ENCODE measurements around the gene IL25. TPM values are rescaled to one million over a fixed set of nuclear protein-coding genes. Genes with fewer than 3 reads are reported as not detected.

Gene IL25
- total RNA-seq, 4 donors from 2014 or later = not detected

DNA sequence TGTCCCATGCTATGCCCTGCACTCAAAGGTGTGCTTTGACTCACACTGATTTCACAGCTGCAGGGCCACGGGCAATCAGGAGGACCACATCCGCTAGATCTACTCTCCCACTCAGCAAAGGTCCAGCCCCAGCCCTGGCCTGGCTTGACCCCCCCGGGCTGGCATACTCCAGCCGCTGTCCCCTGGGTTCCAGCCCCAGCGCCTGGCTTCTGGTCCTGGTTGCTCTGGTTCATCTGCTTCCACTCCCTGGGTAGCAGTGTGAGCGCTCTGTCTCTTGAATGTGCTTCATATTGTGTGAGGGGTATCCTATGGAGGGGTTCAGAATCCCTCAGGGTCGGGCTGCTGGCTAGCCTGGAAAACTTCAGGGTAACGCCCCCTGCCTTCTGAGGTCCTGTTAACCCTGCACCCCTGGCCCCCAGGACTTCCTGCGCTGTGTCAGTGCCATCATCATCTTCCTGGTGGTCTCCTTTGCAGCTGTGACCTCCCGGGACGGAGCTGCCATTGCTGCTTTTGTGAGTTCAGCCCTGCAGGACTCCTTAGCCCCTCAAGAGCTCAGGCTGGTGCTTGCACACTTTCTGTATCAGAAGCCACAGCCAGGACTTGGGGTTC, 6.1 kb downstream of the IL25 start:
- Histone ChIP-seq H3K36me3 (no peaks in the 10 kb centered on the region), H3K9me3 (no peaks in the 10 kb centered on the region), H3K4me1 (peaks cover 0 to 6% (median 0%) of the 10 kb centered on the region in 4 donors), H3K4me3 (no peak overlapping the region), H3K27ac (no peak overlapping the region), H3K27me3 (no peaks in the 10 kb centered on the region)
- in situ Hi-C loops (cut with MboI; ENCODE audit: low pct_ligation_motif_present in 1 of 4, low pct_unique_long_range_greater_than_20kb in 1 of 4, low sequenced_read_pairs in 3 of 4) (loop anchor here in 1 of 4 donors (25.0 kb wide), 1 partner anchor 116 kb away; no protein-coding TSS in a partner anchor), intact Hi-C loops (cut with DNase I; ENCODE audit: low total_unique reads) (loop anchor here (2.0 kb wide), 1 partner anchor 112 kb away; no protein-coding TSS in a partner anchor)
- 77 to 82% methylated on average over 4 to 10 of the region's 11 CpGs for WGBS, 2 donors (ENCODE audit: low coverage in 1 of 2)
- TF ChIP-seq POLR2A (IDR thresholded peaks at IDR 0.05) = no peak
- TF ChIP-seq POLR2AphosphoS5 (IDR thresholded peaks at IDR 0.05) = no peak
- no peak for TF ChIP-seq EP300 (IDR thresholded peaks at IDR 0.05; ENCODE audit: low read depth)
- TF ChIP-seq, protein P1, sequence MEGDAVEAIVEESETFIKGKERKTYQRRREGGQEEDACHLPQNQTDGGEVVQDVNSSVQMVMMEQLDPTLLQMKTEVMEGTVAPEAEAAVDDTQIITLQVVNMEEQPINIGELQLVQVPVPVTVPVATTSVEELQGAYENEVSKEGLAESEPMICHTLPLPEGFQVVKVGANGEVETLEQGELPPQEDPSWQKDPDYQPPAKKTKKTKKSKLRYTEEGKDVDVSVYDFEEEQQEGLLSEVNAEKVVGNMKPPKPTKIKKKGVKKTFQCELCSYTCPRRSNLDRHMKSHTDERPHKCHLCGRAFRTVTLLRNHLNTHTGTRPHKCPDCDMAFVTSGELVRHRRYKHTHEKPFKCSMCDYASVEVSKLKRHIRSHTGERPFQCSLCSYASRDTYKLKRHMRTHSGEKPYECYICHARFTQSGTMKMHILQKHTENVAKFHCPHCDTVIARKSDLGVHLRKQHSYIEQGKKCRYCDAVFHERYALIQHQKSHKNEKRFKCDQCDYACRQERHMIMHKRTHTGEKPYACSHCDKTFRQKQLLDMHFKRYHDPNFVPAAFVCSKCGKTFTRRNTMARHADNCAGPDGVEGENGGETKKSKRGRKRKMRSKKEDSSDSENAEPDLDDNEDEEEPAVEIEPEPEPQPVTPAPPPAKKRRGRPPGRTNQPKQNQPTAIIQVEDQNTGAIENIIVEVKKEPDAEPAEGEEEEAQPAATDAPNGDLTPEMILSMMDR (IDR thresholded peaks at IDR 0.05) = no peak
- DNase-seq = no peak

DNA sequence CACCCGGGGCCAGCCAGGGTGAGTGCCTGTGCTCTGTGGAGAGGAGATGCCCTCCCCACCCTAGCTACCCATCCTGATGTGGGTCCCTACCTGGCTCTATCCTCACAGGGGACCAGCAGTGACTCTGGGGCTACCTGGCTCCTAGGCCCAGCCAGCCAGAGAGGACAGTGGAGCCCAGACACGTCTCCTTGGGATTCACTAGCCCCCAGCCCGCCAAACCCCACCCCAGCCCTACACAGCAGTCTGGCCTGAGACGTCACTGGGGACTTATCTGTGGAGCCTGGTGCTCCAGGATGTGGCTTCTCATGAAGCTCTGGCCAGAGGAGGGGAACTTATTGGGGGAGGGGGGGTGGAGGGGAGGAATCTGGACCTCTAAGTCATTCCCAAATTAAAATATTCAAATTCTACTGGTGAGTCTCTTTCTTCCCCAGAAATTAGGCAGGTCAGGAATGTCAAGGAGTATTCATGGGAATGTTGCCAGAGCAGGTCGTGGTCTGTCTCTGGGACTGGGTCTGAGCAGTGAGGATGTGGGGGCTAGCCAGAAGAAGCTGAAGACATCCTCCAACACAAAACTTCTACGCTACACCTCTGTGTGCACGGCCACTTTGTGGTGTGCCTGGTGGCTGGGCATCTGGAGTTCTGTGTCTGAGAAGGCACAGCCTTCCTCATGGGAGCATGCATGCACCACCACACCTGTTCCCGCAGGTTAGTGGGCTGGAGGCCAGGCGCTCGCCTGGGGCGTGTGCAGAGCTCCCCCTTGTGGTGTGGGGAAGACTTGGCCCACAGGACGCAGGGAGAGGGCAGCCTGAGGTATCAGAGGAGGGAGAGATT, 7.0 kb downstream of the IL25 start:
- Histone ChIP-seq H3K4me1 (peaks cover 0 to 6% (median 0%) of the 10 kb centered on the region in 4 donors), H3K27ac (no peak overlapping the region), H3K36me3 (no peaks in the 10 kb centered on the region), H3K27me3 (no peaks in the 10 kb centered on the region), H3K9me3 (no peaks in the 10 kb centered on the region), H3K4me3 (no peak overlapping the region)
- in situ Hi-C loops (cut with MboI; ENCODE audit: low pct_ligation_motif_present in 1 of 4, low pct_unique_long_range_greater_than_20kb in 1 of 4, low sequenced_read_pairs in 3 of 4) (loop anchor here in 1 of 4 donors (25.0 kb wide), 1 partner anchor 117 kb away; no protein-coding TSS in a partner anchor), intact Hi-C loops (cut with DNase I; ENCODE audit: low total_unique reads) (loop anchor here (2.0 kb wide), 2 partner anchors 51 to 113 kb away; no protein-coding TSS in a partner anchor)
- TF ChIP-seq, protein P1 (IDR thresholded peaks at IDR 0.05) = peak; percentile 87 to 93 (median 88)
- no peak for TF ChIP-seq EP300 (IDR thresholded peaks at IDR 0.05; ENCODE audit: low read depth)
- DNase-seq = peak; percentile 75
- 33 to 60% methylated on average over 1 to 12 of the region's 12 CpGs for WGBS, 2 donors (ENCODE audit: low coverage in 1 of 2)

DNA sequence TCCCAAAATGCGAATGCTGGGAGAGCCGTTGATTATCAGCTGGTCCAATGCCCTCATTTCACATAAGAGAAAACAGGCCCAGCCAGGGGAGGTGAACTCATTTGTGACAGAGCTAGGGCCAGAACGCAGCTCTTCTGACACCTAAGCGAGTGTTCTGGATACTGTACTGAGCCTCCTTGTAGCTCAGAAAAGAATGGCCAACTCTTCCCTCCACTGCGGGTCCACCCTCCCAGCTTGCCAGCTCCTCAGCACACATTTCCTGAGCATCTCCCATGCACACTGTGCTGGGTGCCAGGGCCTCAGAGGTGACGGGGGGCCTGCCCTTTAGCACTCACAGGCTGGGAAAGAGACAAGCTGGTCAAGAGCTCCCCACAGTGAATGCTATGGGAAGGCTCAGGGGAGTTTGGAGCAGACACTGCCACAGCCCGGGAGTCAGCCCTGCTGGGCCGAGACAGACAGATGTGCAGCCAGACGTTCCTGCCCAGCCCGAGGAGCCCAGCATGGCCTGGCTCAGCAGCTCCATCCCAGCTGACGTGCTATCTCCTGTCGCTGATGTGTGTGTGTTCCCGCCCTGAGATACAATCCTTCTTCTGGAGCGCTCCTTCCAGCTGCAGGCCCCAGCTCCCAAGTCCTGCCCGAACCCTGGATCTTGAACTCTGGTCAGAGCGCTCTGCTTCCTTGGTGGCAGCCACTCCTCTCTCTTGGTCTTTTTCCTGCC, 7.7 kb downstream of the IL25 start:
- intact Hi-C loops (cut with DNase I; ENCODE audit: low total_unique reads) (loop anchor here (2.0 kb wide), 1 partner anchor 52 kb away; no protein-coding TSS in a partner anchor), in situ Hi-C loops (cut with MboI; ENCODE audit: low pct_ligation_motif_present in 1 of 4, low pct_unique_long_range_greater_than_20kb in 1 of 4, low sequenced_read_pairs in 3 of 4) (loop anchor here in 1 of 4 donors (25.0 kb wide), 1 partner anchor 118 kb away; no protein-coding TSS in a partner anchor)
- Histone ChIP-seq H3K27ac (no peak overlapping the region), H3K9me3 (no peaks in the 10 kb centered on the region), H3K4me1 (peaks cover 0 to 6% (median 0%) of the 10 kb centered on the region in 4 donors), H3K4me3 (no peak overlapping the region), H3K27me3 (no peaks in the 10 kb centered on the region), H3K36me3 (no peaks in the 10 kb centered on the region)
- TF ChIP-seq POLR2AphosphoS5 (IDR thresholded peaks at IDR 0.05) (no peak), POLR2A (IDR thresholded peaks at IDR 0.05) (no peak), EP300 (IDR thresholded peaks at IDR 0.05; ENCODE audit: low read depth) (no peak)
- TF ChIP-seq, protein P1 (IDR thresholded peaks at IDR 0.05) = no peak
- no peak for DNase-seq
- WGBS, 2 donors (ENCODE audit: low coverage in 1 of 2) = 62 to 67% methylated on average over 4 to 16 of the region's 16 CpGs
